GM21528 (cell line): ENCODE results near the gene PHYH.
A peak's percentile ranks its signal among the peaks of the same experiment; 100 is the strongest.
"Not testable (repeated sequence)": the region's sequence is repeated elsewhere in the genome, so short reads cannot be mapped to it uniquely, and the experiment has no call there.

Experiments
- ATAC-seq: cut with Tn5 transposase; IDR thresholded peaks from one replicate; pipeline ENCODE4 v1.9.1; 2021; ENCODE audit warnings: mild to moderate bottlenecking, moderate library complexity; ENCODE audit not compliant: unreplicated experiment, low FRiP score

Gene PHYH

GRCh38 chr10:13322615-13323148 is 22.8 kb upstream of the PHYH start:
- no peak for ATAC-seq

GRCh38 chr10:13321576-13321975 is 21.7 kb upstream of the PHYH start:
- no peak for ATAC-seq

DNA sequence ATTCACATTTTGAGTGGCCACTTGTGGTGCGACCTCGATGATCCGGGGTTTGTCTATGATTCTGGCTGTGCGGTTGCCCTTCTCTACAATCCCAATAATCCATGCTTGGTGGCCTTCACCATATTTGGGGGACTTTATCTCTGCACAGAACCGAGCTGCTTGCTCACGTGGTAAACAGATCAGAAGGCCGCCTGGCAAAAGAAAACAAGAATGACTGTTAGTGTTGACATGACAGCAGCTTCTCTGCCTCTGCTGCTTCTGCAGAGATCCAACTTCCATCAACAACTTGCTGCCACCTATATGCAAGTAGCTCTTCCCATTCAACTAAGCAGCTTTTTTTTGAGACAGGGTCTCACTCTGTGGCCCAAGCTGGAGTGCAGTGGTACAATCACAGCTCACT is 19.3 kb upstream of the PHYH start:
- ATAC-seq: no peak

DNA sequence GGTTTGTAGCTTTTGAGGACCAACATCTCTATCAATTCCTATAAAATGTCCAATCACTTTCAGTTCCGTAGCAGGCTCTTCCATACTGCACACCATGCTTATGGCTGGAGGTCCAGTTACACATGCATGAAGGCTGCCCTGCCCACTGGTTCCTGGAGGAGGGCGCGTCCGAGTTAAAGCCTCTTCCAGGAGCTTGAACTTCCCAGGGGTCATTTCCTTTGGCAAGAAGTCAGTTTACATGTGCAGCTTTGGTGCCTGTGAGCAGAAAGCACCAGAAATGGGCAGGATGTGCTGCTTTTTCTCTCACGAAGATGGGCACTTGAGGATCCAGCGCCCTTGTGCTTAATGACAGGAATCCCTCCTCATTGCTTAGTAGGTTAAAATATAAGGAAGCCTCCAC is 17.6 kb upstream of the PHYH start:
- no peak for ATAC-seq

DNA sequence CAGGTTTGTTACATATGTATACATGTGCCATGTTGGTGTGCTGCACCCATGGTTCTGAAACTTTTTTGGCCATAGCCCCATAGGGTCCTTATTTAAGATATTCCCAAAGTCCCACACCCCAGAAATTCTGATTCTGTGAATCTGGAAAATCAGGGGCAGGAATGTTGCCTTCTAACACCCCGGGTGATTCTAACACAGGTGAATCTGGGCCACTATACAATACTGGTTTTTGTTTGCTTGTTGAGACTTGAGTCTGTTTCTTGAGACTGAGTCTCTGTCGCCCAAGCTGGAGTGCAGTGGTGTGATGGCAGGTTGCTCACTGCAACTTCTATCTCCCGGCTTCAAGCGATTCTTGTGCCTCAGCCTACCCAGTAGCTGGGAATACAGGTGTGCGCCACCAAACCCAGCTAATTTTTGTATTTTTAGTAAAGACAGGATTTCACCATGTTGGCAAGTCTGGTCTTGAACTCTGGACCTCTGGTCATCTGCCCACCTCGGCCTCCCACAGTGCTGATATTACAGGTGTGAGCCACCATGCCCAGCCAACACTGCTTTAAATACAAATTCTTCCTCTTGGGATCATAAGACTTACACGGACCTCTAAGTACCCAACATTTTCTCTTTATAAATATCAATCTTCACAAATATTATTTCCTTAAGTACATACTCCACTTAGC is 16.9 kb upstream of the PHYH start:
- no peak for ATAC-seq

GRCh38 chr10:13315361-13315760 is 15.5 kb upstream of the PHYH start:
- no peak for ATAC-seq

DNA sequence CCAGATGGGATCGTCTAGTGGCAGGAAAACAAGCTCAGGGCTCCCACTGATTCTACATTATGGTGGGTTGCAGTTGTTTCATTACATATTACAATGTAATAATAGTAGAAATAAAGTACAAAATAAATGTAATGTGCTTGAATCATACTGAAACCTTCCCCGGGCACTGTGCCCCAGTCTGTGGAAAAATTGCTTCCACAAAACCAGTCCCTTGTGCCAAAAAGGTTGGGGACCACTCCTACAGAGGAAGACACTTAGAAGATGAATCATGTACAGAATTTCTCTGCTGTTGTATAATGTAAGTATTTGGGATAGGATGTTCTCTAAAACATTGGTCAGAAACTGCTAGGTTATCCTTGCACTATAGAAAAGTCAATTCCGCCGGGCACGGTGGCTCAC is 11.3 kb upstream of the PHYH start:
- no peak for ATAC-seq

DNA sequence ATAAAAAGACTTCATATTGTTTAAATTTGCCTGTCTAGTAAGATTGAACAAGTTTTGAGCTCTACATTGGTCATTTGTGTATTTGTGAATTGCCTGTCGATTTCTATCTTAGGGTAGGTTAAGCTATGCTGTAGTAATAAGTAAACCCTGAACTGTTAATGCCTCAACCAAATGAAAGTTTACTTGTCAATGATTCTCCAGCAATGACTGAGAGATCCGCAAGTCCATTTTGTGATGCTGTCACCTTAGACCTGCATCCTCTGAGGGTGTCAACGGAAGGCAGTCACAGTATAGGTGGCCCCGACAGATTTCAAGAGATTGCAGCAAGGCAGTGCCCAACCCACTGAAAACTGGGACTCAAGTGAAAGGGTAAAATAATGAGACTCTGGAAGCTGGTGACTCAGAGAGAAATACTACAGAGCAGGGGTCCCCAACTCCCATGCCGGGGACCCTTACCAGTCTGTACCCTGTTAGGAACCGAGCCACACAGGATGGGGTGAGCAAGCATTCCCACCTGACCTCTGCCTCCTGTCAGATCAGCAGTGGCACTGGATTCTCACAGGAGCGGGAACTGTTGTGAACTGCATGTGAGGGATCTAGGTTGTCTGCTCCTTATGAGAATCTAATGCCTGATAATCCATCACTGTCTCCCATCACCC is 10.8 kb upstream of the PHYH start:
- no peak for ATAC-seq

GRCh38 chr10:13309792-13310191 is 9.9 kb upstream of the PHYH start:
- ATAC-seq: no peak

- ATAC-seq: no peak
These were observed 8.2 kb upstream of the PHYH start for GRCh38 chr10:13308096-13308495.

GRCh38 chr10:13306103-13306502 is 6.2 kb upstream of the PHYH start:
- ATAC-seq: no peak

DNA sequence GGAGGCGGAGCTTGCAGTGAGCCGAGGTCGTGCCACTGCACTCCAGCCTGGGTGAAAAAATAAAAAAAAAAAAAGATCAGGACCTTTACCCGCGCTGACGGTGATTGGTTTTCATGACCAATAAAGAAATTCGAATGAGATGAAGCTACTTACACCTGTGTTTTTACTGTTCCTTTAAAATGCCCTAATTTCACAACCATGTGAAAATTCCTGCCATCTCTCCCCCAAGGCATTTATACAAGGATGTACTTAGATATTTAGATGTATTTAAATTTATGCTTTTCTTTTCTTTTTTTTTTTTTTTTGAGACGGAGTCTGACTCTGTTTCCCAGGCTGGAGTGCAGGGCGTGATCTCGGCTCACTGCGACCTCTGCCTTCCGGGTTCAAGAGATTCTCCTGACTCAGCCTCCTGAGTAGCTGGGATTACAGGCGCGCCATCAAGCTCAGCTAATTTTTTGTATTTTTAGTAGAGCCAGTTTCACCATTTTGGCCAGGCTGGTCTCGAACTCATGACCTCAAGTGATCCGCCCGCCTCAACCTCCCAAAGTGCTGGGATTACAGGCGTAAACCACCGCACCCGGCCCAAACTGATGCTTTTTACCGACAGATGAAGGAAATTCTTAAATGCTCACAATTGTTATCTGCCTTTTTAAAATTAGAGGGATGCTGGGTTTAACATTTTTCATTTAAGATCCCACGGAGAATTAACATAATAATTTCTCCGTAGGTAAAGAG is 3.1 kb upstream of the PHYH start:
- ATAC-seq: no peak

- ATAC-seq: peak; percentile 3
These were observed 972 bp downstream of the PHYH start for GRCh38 chr10:13298748-13299436.

GRCh38 chr10:13296476-13296875 is 3.4 kb downstream of the PHYH start:
- no peak for ATAC-seq

DNA sequence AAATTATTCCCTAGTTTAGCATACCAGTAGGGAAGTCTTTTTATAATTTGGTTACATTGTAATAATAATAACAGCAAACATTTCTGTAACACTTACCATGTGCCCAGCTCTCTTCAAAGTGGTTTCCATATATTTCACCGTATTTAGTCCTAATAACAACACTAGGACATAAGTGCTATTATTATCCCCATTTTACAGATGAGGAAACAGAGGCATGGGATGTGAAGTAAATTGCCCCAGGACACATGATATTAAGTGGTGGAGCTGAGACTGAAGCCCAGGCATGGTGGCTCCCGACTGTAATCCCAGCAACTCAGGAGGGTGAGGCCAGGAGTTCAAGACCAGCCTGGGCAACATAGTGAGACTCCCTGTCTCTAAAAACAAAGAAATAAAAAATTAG is 5.1 kb downstream of the PHYH start:
- no peak for ATAC-seq

DNA sequence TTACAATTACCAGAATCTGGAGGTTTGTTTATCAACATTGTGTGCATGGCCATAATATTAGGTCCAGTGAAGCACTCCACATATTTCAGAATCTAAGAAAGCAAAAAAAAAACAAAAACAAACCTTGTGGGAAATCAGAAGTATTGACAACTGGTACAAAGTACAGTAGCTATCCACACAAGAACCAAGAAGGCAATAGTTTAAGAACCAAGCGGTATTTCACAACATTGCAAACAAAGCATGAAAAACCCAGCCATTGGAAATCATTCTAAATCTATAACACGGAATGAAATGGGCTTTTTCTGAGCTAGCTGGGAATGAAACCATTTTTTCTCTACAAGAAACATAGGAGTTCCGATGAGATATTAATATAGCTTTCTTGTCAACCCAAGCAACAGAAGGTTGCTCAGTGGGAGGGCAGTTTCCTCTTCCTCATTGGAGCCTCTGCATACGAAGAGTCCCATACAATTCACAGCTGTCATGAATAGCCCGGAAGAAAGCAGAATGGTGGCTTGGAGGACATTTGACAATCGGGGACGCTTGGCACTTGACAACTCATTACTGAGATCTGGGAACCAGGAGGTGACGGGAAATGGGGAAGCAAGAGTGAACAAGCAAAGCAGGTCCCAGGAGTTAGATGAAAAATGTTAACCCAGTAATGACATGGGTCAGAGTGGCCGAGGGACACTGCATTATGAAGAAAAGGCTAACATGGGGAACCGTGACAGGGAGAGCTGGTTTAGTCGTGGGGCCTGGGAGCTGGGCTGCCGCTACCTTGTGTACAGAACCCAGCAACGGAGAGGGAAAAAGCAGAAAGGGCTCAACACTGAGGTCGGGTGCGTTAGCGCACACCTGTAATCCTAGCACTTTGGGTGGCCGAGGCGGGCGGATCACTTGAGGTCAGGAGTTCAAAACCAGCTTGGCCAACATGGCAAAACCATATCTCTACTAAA is 7.8 kb downstream of the PHYH start:
- no peak for ATAC-seq

DNA sequence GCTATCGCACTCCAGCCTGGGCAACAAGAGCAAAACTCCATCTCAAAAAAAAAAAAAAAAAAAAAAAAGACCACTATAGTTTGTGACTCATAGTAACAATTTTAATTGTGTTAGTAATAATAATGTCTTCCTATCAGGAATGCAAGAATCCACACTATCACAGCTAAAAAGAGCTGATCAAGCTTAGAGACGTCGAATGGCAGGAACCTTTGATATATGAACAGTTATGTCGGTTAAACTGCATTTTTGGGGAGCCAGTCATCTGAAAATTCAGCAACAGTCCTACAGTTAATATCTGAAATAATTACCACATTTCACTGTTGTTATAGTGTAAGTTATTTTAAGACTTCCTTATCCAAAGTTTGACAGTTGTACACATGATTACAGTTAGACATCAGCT is 8.8 kb downstream of the PHYH start:
- ATAC-seq: no peak

DNA sequence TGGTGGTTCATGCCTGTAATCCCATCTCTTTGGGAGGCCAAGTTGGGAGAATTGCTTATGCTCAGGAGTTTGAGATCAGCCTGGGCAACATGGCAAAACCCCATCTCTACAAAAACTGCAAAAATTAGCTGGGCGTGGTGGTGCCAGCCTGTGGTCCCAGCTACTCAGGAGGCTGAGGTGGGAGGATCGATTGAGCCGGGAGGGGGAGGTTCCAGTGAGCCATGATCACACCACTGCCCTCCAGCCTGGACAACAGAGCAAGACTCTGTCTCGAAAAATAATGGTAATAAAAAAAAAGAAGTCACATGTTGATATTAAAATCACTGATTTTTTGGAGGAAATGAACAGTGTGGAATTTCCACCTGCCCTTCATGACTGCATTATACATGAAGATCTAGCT is 15.8 kb downstream of the PHYH start:
- ATAC-seq: no peak

DNA sequence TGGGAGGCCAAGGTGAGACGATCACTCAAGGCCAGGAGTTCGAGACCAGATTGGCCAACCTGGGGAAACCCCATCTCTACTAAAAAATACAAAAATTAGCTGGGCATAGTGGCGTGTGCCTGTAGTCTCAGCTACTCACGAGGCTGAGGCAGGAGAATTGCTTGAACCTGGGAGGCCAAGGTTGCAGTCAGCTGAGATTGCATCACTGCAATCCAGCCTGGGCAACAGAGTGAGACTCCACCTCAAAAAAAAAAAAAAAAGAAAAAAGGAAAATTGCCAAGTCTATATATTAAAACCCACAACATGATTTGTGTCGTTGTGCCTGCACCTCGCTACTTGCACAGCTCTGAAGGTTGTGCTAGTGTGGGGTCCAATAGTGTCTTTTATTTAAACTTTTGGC is 17.5 kb downstream of the PHYH start:
- ATAC-seq: not testable (repeated sequence)
